Measurements from ENCODE around the gene ASCL2. TPM values are rescaled to one million over a fixed set of nuclear protein-coding genes. Genes with fewer than 3 reads are reported as not detected.

The ASCL2 gene
- total RNA-seq, 1 donor = not detected

DNA sequence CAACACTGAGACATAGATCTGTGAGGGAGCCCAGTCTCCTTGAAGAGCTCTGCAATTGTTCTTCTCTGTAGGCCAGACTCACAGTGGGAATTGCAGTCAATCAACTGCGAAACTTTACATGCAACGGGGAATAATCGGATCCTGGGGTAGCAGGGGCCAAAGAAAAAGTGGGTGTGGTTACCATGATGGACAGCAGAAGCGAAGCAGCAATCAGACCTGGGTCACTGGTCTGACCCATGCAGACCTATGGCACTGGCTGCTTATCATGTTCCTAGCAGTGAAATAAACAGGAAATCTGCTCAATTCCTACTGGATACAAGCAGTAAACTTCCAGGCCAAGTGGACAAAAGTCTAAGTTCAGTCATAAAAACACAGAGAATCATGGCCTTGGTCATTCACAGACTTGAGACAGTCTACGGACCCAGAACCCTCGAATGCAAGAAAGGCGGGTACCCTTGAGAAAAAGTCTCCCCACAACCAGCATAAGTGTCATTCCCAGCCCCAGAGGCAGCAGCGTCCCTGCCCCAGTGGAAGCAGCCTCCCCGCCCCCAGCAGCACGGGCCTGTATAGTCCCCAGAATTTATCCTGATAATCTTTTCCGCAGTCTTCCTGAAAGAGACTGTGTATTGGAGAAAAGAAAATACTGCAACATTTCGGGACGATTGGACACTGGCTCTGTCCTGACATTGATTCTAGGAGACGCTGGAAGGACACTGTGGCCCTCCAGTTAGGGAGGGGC is 34.6 kb downstream of the ASCL2 start:
- no peak for DNase-seq (ENCODE audit: low read depth)
- TF ChIP-seq, protein P1, sequence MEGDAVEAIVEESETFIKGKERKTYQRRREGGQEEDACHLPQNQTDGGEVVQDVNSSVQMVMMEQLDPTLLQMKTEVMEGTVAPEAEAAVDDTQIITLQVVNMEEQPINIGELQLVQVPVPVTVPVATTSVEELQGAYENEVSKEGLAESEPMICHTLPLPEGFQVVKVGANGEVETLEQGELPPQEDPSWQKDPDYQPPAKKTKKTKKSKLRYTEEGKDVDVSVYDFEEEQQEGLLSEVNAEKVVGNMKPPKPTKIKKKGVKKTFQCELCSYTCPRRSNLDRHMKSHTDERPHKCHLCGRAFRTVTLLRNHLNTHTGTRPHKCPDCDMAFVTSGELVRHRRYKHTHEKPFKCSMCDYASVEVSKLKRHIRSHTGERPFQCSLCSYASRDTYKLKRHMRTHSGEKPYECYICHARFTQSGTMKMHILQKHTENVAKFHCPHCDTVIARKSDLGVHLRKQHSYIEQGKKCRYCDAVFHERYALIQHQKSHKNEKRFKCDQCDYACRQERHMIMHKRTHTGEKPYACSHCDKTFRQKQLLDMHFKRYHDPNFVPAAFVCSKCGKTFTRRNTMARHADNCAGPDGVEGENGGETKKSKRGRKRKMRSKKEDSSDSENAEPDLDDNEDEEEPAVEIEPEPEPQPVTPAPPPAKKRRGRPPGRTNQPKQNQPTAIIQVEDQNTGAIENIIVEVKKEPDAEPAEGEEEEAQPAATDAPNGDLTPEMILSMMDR (IDR thresholded peaks at IDR 0.05; ENCODE audit: insufficient read depth, low read length) = no peak
- no peak overlapping the region for H3K4me3 ChIP-seq (ENCODE audit: low read depth, low read length)

DNA sequence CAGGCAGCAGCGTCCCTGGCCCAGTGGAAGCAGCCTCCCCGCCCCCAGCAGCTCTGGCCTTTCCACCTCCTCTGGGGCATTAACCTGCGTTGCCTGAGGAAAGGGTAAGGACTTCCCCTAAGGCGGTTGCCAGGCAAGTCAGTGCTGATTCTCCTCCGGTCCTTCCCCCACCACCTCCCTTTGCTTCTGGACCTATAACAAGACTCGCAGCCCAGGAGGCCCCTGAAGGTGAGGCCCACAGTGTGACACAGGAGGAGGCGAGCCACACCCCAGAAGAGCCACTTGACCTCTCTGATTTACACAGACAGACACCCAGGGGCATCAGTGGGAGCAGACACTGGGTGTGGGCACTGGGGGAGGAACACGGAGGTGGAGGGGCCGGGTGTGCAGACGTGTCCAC is 35.4 kb downstream of the ASCL2 start:
- DNase-seq (ENCODE audit: low read depth) = no peak
- H3K4me3 ChIP-seq (ENCODE audit: low read depth, low read length) = no peak overlapping the region
- TF ChIP-seq, protein P1 (IDR thresholded peaks at IDR 0.05; ENCODE audit: insufficient read depth, low read length) = no peak

DNA sequence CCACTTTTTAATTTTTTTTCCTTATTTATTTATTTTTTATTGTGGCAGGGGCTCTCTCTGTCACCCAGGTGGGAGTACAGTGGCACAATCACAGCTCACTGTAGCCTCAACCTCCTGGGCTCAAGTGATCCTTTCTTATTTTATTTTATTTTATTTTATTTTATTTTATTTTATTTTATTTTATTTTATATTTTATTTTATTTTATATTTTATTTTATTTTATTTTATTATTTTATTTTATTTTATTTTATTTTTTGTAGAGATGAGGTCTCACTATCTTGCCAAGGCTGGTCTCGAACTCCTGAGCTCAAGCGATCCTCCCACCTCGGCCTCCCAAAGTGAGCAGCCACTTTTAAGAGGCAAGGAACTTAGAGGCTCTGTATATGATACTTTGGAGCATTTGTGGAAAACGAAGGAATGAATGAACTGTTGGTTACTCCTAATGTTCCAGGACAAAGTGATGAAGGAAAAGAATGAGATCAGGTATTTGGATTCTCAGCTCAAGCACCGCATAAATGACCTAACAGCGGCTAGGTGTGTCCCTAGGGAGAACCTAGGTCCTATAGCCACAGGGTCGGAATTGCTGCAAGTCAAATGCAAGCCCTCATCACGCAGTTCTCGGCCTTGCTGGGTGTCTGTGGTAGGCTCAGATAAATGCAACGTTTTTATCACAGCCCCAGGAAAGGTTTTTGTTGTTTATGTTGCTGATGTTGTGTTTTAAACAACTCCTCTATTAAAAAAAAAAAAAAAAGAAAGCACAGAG is 36.5 kb downstream of the ASCL2 start:
- no peak for DNase-seq (ENCODE audit: low read depth)
- no peak overlapping the region for H3K4me3 ChIP-seq (ENCODE audit: low read depth, low read length)
- TF ChIP-seq, protein P1 (IDR thresholded peaks at IDR 0.05; ENCODE audit: insufficient read depth, low read length) = no peak

DNA sequence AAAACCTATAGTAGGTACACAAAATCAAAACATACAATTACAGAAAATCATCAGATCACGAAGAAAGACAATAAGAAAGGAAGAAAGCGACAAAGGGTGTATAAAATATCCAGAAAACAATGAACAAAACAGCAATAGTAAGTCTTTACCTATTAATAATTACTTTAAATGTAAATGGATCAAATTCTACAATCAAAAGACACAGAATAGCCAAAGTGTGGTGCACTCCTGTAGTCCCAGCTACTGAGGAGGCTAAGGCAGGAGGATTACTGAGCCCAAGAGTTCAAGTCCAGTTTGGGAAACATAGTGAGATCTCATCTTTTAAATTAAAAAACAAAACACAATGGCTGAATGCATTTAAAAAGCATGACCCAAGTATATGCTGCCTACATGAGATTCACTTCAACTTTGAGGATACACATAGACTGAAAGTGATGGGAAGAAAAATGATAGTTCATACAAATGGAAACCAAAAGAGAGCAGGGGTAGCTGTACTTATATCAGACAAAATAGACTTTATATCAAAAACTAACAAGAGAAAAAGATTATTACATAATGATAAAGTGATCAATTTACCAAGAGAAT is 40.6 kb downstream of the ASCL2 start:
- TF ChIP-seq, protein P1 (IDR thresholded peaks at IDR 0.05; ENCODE audit: insufficient read depth, low read length) = no peak
- no peak for DNase-seq (ENCODE audit: low read depth)
- no peak overlapping the region for H3K4me3 ChIP-seq (ENCODE audit: low read depth, low read length)

DNA sequence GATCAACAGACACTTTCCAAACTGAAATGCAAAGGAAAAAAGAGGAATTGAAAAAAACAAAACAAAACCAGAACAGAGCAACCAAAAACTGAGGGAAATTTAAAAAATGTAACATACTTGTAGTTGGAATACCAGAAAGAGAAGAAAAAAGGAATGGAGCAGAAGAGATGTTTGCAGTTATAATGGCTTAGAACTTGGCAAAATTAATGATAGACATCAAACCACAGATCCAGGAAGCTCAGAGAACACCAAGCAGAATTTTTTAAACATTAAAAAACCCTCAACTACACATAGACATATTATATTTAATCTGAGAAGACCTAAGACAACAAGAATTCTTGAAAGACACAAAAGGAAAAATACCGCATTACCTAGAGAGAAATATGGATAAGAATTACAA is 46.1 kb downstream of the ASCL2 start:
- no peak for DNase-seq (ENCODE audit: low read depth)
- TF ChIP-seq, protein P1 (IDR thresholded peaks at IDR 0.05; ENCODE audit: insufficient read depth, low read length) = no peak
- no peak overlapping the region for H3K4me3 ChIP-seq (ENCODE audit: low read depth, low read length)

DNA sequence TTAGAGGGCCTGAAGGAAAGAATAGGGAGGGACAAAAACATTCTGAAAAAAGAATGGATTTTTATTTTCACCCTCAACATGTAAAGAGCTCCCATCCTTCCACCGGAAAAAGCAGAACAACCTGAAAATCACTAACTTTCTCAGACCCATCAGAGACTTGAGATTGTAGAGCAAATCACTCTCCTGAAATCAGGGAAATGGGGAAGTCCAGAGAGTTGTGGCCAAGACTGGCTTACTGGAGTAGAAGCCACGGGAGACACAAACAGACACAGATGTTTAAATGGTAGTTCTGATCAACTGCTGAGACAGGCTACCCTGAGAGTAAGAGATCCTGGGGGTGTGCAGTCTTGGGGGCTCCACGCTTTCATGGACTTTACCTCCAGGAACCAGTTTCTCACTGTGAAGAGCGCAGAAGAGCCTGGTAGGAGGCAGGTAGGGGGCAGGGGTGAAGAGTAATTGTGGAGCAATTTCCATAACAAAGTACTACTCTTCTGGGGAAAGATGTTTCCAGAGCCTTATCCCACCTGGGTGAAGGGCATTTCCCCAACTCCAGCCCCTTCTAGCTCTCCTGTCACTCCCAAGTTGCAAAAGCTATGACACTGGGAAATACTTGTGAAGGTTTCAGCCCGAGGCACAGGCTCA is 47.1 kb downstream of the ASCL2 start:
- TF ChIP-seq, protein P1 (IDR thresholded peaks at IDR 0.05; ENCODE audit: insufficient read depth, low read length) = no peak
- no peak for DNase-seq (ENCODE audit: low read depth)
- no peak overlapping the region for H3K4me3 ChIP-seq (ENCODE audit: low read depth, low read length)

Measured in fibroblast of the aortic adventitia (primary cell).